ELR (cell line): ENCODE results near the gene GPER1.
A peak's percentile ranks its signal among the peaks of the same experiment; 100 is the strongest.
"Not testable (repeated sequence)": the region's sequence is repeated elsewhere in the genome, so short reads cannot be mapped to it uniquely, and the experiment has no call there.

Experiments
- DNase-seq: peaks from one replicate; pipeline ENCODE4 v3.0.0-alpha.2; 2015; ENCODE audit warnings: low read depth

GPER1 gene

GRCh38 chr7:1087952-1088920, at the start of gene GPER1:
Gene GPER1 (plus strand): TSS chr7:1088113. CDS start chr7:1091729, 3,616 bp downstream.
- DNase-seq = peak; percentile 20

GRCh38 chr7:1040233-1040632, 47.7 kb upstream of the GPER1 start:
- not testable (repeated sequence) for DNase-seq

- DNase-seq = peak; percentile 54
These were observed 47.1 kb upstream of the GPER1 start for GRCh38 chr7:1040790-1041189.

- no peak for DNase-seq
These were observed 46.1 kb upstream of the GPER1 start for GRCh38 chr7:1041551-1042491.

GRCh38 chr7:1042492-1042833, 45.5 kb upstream of the GPER1 start:
- DNase-seq = no peak

GRCh38 chr7:1043552-1044188, 44.2 kb upstream of the GPER1 start:
- peak; percentile 15 for DNase-seq

- peak; percentile 97 for DNase-seq
These were observed 43.5 kb upstream of the GPER1 start, which contains the start of gene GPR146 for GRCh38 chr7:1044189-1045068. Gene GPR146 (plus strand): TSS chr7:1044546. CDS start chr7:1057516, 12,970 bp downstream.

GRCh38 chr7:1045069-1046063, 42.5 kb upstream of the GPER1 start:
- no peak for DNase-seq

GRCh38 chr7:1046722-1047679, 40.9 kb upstream of the GPER1 start:
- no peak for DNase-seq

- no peak for DNase-seq
These were observed 38.7 kb upstream of the GPER1 start for GRCh38 chr7:1049006-1049741.

GRCh38 chr7:1049801-1050200, 38.1 kb upstream of the GPER1 start:
- no peak for DNase-seq

- no peak for DNase-seq
These were observed 37.5 kb upstream of the GPER1 start for GRCh38 chr7:1050254-1050906.

- no peak for DNase-seq
These were observed 36.8 kb upstream of the GPER1 start for GRCh38 chr7:1050956-1051690.

- no peak for DNase-seq
These were observed 35.7 kb upstream of the GPER1 start for GRCh38 chr7:1052031-1052818.

GRCh38 chr7:1053002-1053411, 34.9 kb upstream of the GPER1 start:
- DNase-seq = no peak
